GM11168 (cell line): ENCODE measurements around the gene CCL8.

Experiments used
- in situ Hi-C: fragments of 300-500 bp; cut with MboI; formaldehyde crosslinking; loops from one replicate; pipeline ENCODE4 v1.12.0; 2022; ENCODE audit warnings: low sequenced_read_pairs; ENCODE audit not compliant: unreplicated experiment

CCL8 gene

GRCh38 chr17:34319039-34319483 is at the start of gene CCL8:
Gene CCL8 (plus strand): TSS chr17:34319435. CDS start chr17:34319502, 67 bp downstream.
- in situ Hi-C loops, result no loop called here

GRCh38 chr17:34269969-34270368 is 49.3 kb upstream of the CCL8 start, which contains the start of gene CCL7:
Gene CCL7 (plus strand): TSS chr17:34270221. CDS start chr17:34270291, 70 bp downstream.
- in situ Hi-C loops, result no loop called here

GRCh38 chr17:34275881-34276280 is 43.4 kb upstream of the CCL8 start:
- in situ Hi-C loops, result no loop called here

- in situ Hi-C loops, result no loop called here
Observed at GRCh38 chr17:34276826-34277225, 42.4 kb upstream of the CCL8 start.

GRCh38 chr17:34283571-34283970 is 35.7 kb upstream of the CCL8 start:
- in situ Hi-C loops, result no loop called here

- in situ Hi-C loops, result no loop called here
Observed at GRCh38 chr17:34285286-34285792, 33.9 kb upstream of the CCL8 start, which contains the start of gene CCL11. Gene CCL11 (plus strand): TSS chr17:34285742. CDS start chr17:34285809, 67 bp downstream.

- in situ Hi-C loops, result no loop called here
Observed at GRCh38 chr17:34287875-34288274, 31.4 kb upstream of the CCL8 start.

GRCh38 chr17:34290586-34290985 is 28.6 kb upstream of the CCL8 start:
- in situ Hi-C loops, result no loop called here

- in situ Hi-C loops, result no loop called here
Observed at GRCh38 chr17:34291721-34292348, 27.4 kb upstream of the CCL8 start.

GRCh38 chr17:34299027-34299426 is 20.2 kb upstream of the CCL8 start:
- in situ Hi-C loops, result no loop called here

- in situ Hi-C loops, result no loop called here
Observed at GRCh38 chr17:34299956-34300577, 19.2 kb upstream of the CCL8 start.

GRCh38 chr17:34300652-34301370 is 18.4 kb upstream of the CCL8 start:
- in situ Hi-C loops, result no loop called here

- in situ Hi-C loops, result no loop called here
Observed at GRCh38 chr17:34301986-34302385, 17.2 kb upstream of the CCL8 start.

- in situ Hi-C loops, result no loop called here
Observed at GRCh38 chr17:34302636-34303035, 16.6 kb upstream of the CCL8 start.

- in situ Hi-C loops, result no loop called here
Observed at GRCh38 chr17:34303606-34304005, 15.6 kb upstream of the CCL8 start.

- in situ Hi-C loops, result no loop called here
Observed at GRCh38 chr17:34305061-34305460, 14.2 kb upstream of the CCL8 start.

- in situ Hi-C loops, result no loop called here
Observed at GRCh38 chr17:34305606-34306005, 13.6 kb upstream of the CCL8 start.

GRCh38 chr17:34306466-34306865 is 12.8 kb upstream of the CCL8 start:
- in situ Hi-C loops, result no loop called here

GRCh38 chr17:34307110-34307509 is 12.1 kb upstream of the CCL8 start:
- in situ Hi-C loops, result no loop called here

- in situ Hi-C loops, result no loop called here
Observed at GRCh38 chr17:34308371-34308770, 10.9 kb upstream of the CCL8 start.

GRCh38 chr17:34311291-34311690 is 7.9 kb upstream of the CCL8 start:
- in situ Hi-C loops, result no loop called here
